ENCODE data around the gene ALPG.
A peak's percentile ranks its signal among the peaks of the same experiment; 100 is the strongest.
"Not testable (repeated sequence)": the region's sequence is repeated elsewhere in the genome, so short reads cannot be mapped to it uniquely, and the experiment has no call there.

ALPG gene

GRCh38 chr2:232420463-232421188 is 14.0 kb downstream of the ALPG start:
- Histone ChIP-seq H3K36me3 (ENCODE audit: control insufficient read depth in 2 of 2, insufficient read depth in 2 of 2, low read length in 2 of 2) (no peaks in the 10 kb centered on the region), H3K9me3 (ENCODE audit: control insufficient read depth in 2 of 2, low read length in 2 of 2) (peaks cover 5 to 6% of the 10 kb centered on the region in 2 donors), H3K27ac (ENCODE audit: low read depth in 2 of 2, low read length in 2 of 2) (no peak overlapping the region), H3K9ac (ENCODE audit: low read depth in 1 of 2, low read length in 2 of 2) (peak overlapping the region in 1 of 2 donors; percentile 6), H3K27me3 (ENCODE audit: control insufficient read depth in 2 of 2, insufficient read depth in 2 of 2, low read length in 2 of 2) (peaks cover 33 to 49% of the 10 kb centered on the region in 2 donors), H3K4me1 (ENCODE audit: control insufficient read depth in 2 of 2, insufficient read depth in 2 of 2, low read length in 2 of 2) (peaks cover 0 to 5% of the 10 kb centered on the region in 2 donors), H3K4me3 (ENCODE audit: low read length in 2 of 2) (peak overlapping the region; percentile 10 to 13)

GRCh38 chr2:232421189-232421785 is 14.6 kb downstream of the ALPG start:
- Histone ChIP-seq H3K4me3 (ENCODE audit: low read length in 2 of 2) (no peak overlapping the region), H3K9ac (ENCODE audit: low read depth in 1 of 2, low read length in 2 of 2) (no peak overlapping the region), H3K27ac (ENCODE audit: low read depth in 2 of 2, low read length in 2 of 2) (no peak overlapping the region), H3K9me3 (ENCODE audit: control insufficient read depth in 2 of 2, low read length in 2 of 2) (peaks cover 5 to 6% of the 10 kb centered on the region in 2 donors), H3K36me3 (ENCODE audit: control insufficient read depth in 2 of 2, insufficient read depth in 2 of 2, low read length in 2 of 2) (no peaks in the 10 kb centered on the region), H3K27me3 (ENCODE audit: control insufficient read depth in 2 of 2, insufficient read depth in 2 of 2, low read length in 2 of 2) (peaks cover 33 to 46% of the 10 kb centered on the region in 2 donors), H3K4me1 (ENCODE audit: control insufficient read depth in 2 of 2, insufficient read depth in 2 of 2, low read length in 2 of 2) (peaks cover 0 to 5% of the 10 kb centered on the region in 2 donors)

DNA sequence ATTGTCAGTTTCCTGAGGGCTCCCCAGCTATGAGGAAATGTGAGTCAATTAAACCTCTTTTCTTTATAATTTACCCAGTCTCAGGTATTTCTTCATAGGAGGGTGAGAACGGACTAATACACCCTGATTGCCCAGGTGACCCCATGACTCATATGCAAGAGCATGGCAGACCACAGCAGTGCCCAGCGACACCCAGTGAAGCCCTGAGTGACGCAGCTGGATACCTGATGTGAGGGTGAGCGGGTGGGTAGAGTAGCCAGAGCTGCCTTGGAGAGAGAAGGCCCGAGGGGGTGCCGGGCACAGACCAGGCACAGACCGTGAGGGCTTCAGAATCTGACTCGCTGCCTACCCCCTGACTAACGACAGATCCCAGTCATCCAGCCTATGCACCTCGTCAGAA is 15.4 kb downstream of the ALPG start:
- H3K36me3 ChIP-seq (ENCODE audit: control insufficient read depth in 2 of 2, insufficient read depth in 2 of 2, low read length in 2 of 2): no peaks in the 10 kb centered on the region
- no peak overlapping the region for H3K27ac ChIP-seq (ENCODE audit: low read depth in 2 of 2, low read length in 2 of 2)
- H3K4me3 ChIP-seq (ENCODE audit: low read length in 2 of 2): no peak overlapping the region
- peaks cover 0 to 5% of the 10 kb centered on the region in 2 donors for H3K4me1 ChIP-seq (ENCODE audit: control insufficient read depth in 2 of 2, insufficient read depth in 2 of 2, low read length in 2 of 2)
- no peak overlapping the region for H3K9ac ChIP-seq (ENCODE audit: low read depth in 1 of 2, low read length in 2 of 2)
- H3K9me3 ChIP-seq (ENCODE audit: control insufficient read depth in 2 of 2, low read length in 2 of 2): peaks cover 5 to 6% of the 10 kb centered on the region in 2 donors
- peaks cover 33 to 41% of the 10 kb centered on the region in 2 donors for H3K27me3 ChIP-seq (ENCODE audit: control insufficient read depth in 2 of 2, insufficient read depth in 2 of 2, low read length in 2 of 2)

- not testable (repeated sequence) for H3K9ac ChIP-seq (ENCODE audit: low read depth in 1 of 2, low read length in 2 of 2); H3K9me3 ChIP-seq (ENCODE audit: control insufficient read depth in 2 of 2, low read length in 2 of 2); H3K4me1 ChIP-seq (ENCODE audit: control insufficient read depth in 2 of 2, insufficient read depth in 2 of 2, low read length in 2 of 2); H3K36me3 ChIP-seq (ENCODE audit: control insufficient read depth in 2 of 2, insufficient read depth in 2 of 2, low read length in 2 of 2); H3K27ac ChIP-seq (ENCODE audit: low read depth in 2 of 2, low read length in 2 of 2); H3K4me3 ChIP-seq (ENCODE audit: low read length in 2 of 2)
- H3K27me3 ChIP-seq (ENCODE audit: control insufficient read depth in 2 of 2, insufficient read depth in 2 of 2, low read length in 2 of 2): peaks cover 28 to 33% of the 10 kb centered on the region in 2 donors
These were observed 16.4 kb downstream of the ALPG start for GRCh38 chr2:232422996-232423395.

DNA sequence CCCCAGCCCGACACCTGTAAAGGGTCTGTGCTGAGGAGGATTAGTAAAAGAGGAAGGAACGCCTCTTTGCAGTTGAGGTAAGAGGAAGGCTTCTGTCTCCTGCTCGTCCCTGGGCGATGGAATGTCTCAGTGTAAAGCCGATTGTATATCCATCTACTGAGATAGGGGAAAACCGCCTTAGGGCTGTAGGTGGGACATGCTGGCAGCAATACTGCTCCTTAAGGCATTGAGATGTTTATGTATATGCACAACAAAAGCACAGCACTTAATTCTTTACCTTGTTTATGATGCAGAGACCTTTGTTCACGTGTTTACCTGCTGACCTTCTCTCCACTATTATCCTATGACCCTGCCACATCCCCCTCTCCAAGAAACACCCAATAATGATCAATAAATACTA is 16.8 kb downstream of the ALPG start:
- H3K36me3 ChIP-seq (ENCODE audit: control insufficient read depth in 2 of 2, insufficient read depth in 2 of 2, low read length in 2 of 2); H3K27ac ChIP-seq (ENCODE audit: low read depth in 2 of 2, low read length in 2 of 2); H3K9ac ChIP-seq (ENCODE audit: low read depth in 1 of 2, low read length in 2 of 2); H3K4me3 ChIP-seq (ENCODE audit: low read length in 2 of 2); H3K4me1 ChIP-seq (ENCODE audit: control insufficient read depth in 2 of 2, insufficient read depth in 2 of 2, low read length in 2 of 2); H3K9me3 ChIP-seq (ENCODE audit: control insufficient read depth in 2 of 2, low read length in 2 of 2): not testable (repeated sequence)
- peaks cover 24 to 30% of the 10 kb centered on the region in 2 donors for H3K27me3 ChIP-seq (ENCODE audit: control insufficient read depth in 2 of 2, insufficient read depth in 2 of 2, low read length in 2 of 2)

GRCh38 chr2:232431705-232432590 is 25.3 kb downstream of the ALPG start:
- Histone ChIP-seq H3K36me3 (ENCODE audit: control insufficient read depth in 2 of 2, insufficient read depth in 2 of 2, low read length in 2 of 2) (no peaks in the 10 kb centered on the region), H3K4me3 (ENCODE audit: low read length in 2 of 2) (no peak overlapping the region)

DNA sequence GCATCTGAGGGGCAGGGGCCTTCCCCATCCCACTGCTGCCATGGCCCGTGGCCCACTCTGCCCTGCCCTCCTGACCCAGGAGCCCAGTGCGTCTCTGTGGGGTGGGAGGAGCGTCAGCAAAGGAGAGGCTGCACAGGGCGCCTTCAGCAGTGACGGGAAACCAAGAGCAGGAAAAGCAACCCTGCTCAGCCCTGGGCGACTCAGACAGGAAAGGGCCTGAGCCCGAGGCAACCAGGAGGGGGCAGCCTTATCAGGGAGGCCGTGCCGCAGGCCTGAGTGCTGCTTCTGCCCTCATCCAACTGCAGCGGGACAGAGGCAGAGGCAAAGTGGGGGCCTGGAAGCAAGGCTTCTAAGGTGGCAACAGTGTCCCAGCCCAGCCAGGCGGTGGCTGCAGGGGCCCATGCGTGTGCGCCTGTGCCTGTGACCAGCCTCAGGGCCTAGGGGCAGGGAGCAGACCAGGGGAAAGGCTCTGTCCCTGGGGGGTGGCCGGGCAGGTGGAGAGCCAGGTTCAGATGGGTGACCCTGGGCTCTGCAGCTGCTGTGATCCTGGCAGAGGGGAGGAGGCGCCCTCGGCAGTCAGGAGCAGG is 26.0 kb downstream of the ALPG start:
- H3K4me3 ChIP-seq (ENCODE audit: low read length in 2 of 2): no peak overlapping the region
- H3K9ac ChIP-seq (ENCODE audit: low read depth in 1 of 2, low read length in 2 of 2): no peak overlapping the region
- no peak overlapping the region for H3K27ac ChIP-seq (ENCODE audit: low read depth in 2 of 2, low read length in 2 of 2)
- no peaks in the 10 kb centered on the region for H3K9me3 ChIP-seq (ENCODE audit: control insufficient read depth in 2 of 2, low read length in 2 of 2)
- no peaks in the 10 kb centered on the region for H3K27me3 ChIP-seq (ENCODE audit: control insufficient read depth in 2 of 2, insufficient read depth in 2 of 2, low read length in 2 of 2)
- H3K36me3 ChIP-seq (ENCODE audit: control insufficient read depth in 2 of 2, insufficient read depth in 2 of 2, low read length in 2 of 2): no peaks in the 10 kb centered on the region
- no peaks in the 10 kb centered on the region for H3K4me1 ChIP-seq (ENCODE audit: control insufficient read depth in 2 of 2, insufficient read depth in 2 of 2, low read length in 2 of 2)

More at GRCh38 chr2:232431705-232432590, 25.3 kb downstream of the ALPG start:
- H3K27ac ChIP-seq (ENCODE audit: low read depth in 2 of 2, low read length in 2 of 2): no peak overlapping the region
- H3K27me3 ChIP-seq (ENCODE audit: control insufficient read depth in 2 of 2, insufficient read depth in 2 of 2, low read length in 2 of 2): no peaks in the 10 kb centered on the region
- H3K9ac ChIP-seq (ENCODE audit: low read depth in 1 of 2, low read length in 2 of 2): no peak overlapping the region
- no peaks in the 10 kb centered on the region for H3K4me1 ChIP-seq (ENCODE audit: control insufficient read depth in 2 of 2, insufficient read depth in 2 of 2, low read length in 2 of 2)
- no peaks in the 10 kb centered on the region for H3K9me3 ChIP-seq (ENCODE audit: control insufficient read depth in 2 of 2, low read length in 2 of 2)

DNA sequence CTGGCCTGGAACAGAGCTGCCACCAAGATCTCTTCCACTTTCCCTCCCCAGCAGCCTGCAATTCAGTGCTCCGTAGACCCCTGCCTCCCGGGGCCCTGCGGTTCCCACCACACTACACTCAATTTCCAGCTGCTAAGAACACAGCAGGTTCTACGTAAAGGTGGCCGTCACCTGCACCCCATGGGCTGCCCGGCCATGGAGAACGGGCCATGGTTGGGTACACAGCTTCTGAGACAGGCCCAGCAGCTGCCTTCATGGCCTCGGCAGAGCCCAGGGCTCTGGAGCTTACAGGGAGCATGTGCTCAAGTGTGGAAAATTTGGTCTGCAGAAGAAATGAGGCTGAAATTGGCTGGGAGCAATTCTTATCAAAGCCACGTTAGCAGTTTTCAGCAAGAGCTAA is 27.0 kb downstream of the ALPG start:
- not testable (repeated sequence) for H3K27ac ChIP-seq (ENCODE audit: low read depth in 2 of 2, low read length in 2 of 2); H3K27me3 ChIP-seq (ENCODE audit: control insufficient read depth in 2 of 2, insufficient read depth in 2 of 2, low read length in 2 of 2); H3K4me3 ChIP-seq (ENCODE audit: low read length in 2 of 2); H3K9me3 ChIP-seq (ENCODE audit: control insufficient read depth in 2 of 2, low read length in 2 of 2); H3K36me3 ChIP-seq (ENCODE audit: control insufficient read depth in 2 of 2, insufficient read depth in 2 of 2, low read length in 2 of 2); H3K9ac ChIP-seq (ENCODE audit: low read depth in 1 of 2, low read length in 2 of 2); H3K4me1 ChIP-seq (ENCODE audit: control insufficient read depth in 2 of 2, insufficient read depth in 2 of 2, low read length in 2 of 2)

GRCh38 chr2:232434091-232434490 is 27.4 kb downstream of the ALPG start:
- Histone ChIP-seq H3K4me3 (ENCODE audit: low read length in 2 of 2) (no peak overlapping the region), H3K4me1 (ENCODE audit: control insufficient read depth in 2 of 2, insufficient read depth in 2 of 2, low read length in 2 of 2) (no peaks in the 10 kb centered on the region), H3K9me3 (ENCODE audit: control insufficient read depth in 2 of 2, low read length in 2 of 2) (no peaks in the 10 kb centered on the region), H3K36me3 (ENCODE audit: control insufficient read depth in 2 of 2, insufficient read depth in 2 of 2, low read length in 2 of 2) (no peaks in the 10 kb centered on the region), H3K9ac (ENCODE audit: low read depth in 1 of 2, low read length in 2 of 2) (no peak overlapping the region), H3K27me3 (ENCODE audit: control insufficient read depth in 2 of 2, insufficient read depth in 2 of 2, low read length in 2 of 2) (peaks cover 0 to 3% of the 10 kb centered on the region in 2 donors), H3K27ac (ENCODE audit: low read depth in 2 of 2, low read length in 2 of 2) (no peak overlapping the region)

Measured in mucosa of rectum (tissue), 2 donors.